DOHH2 (cell line): ENCODE measurements around the gene MSH5.
A peak's percentile ranks its signal among the peaks of the same experiment; 100 is the strongest.

ENCODE experiments used
- H3F3A ChIP-seq: fragments of 200-600 bp; sonication (generic), shearing (Covaris generic); 2 replicates; pipeline ENCODE4 v1.6.0; 2016; ENCODE audit warnings: antibody characterized with exemption, mild to moderate bottlenecking; ENCODE audit not compliant: control insufficient read depth, insufficient read depth
- H3K27ac ChIP-seq: fragments of 200-600 bp; sonication (generic); 2 replicates; pipeline ENCODE4 v1.5.1; 2014; ENCODE audit warnings: low read depth, mild to moderate bottlenecking, low read length, moderate library complexity
- H3K27me3 ChIP-seq: fragments of 200-600 bp; sonication (generic); 2 replicates; pipeline ENCODE4 v1.6.1; 2014; ENCODE audit warnings: mild to moderate bottlenecking, low read length, mixed read lengths; ENCODE audit not compliant: control insufficient read depth
- H3K36me3 ChIP-seq: fragments of 200-600 bp; sonication (generic); 2 replicates; pipeline ENCODE4 v1.6.1; 2014; ENCODE audit warnings: mild to moderate bottlenecking, low read length, moderate library complexity, mixed read lengths; ENCODE audit not compliant: control insufficient read depth
- H3K4me1 ChIP-seq: fragments of 200-600 bp; sonication (generic); 2 replicates; pipeline ENCODE4 v1.6.1; 2014; ENCODE audit warnings: mild to moderate bottlenecking, low read length, mixed read lengths; ENCODE audit not compliant: control insufficient read depth
- H3K4me2 ChIP-seq: fragments of 200-600 bp; sonication (generic); 2 replicates; pipeline ENCODE4 v1.6.0; 2014; ENCODE audit warnings: mild to moderate bottlenecking, low read length, moderate library complexity
- H3K4me3 ChIP-seq: fragments of 200-600 bp; sonication (generic); 2 replicates; pipeline ENCODE4 v1.5.1; 2014; ENCODE audit warnings: mild to moderate bottlenecking, low read length, mixed read lengths
- H3K79me2 ChIP-seq: fragments of 200-600 bp; sonication (generic); 2 replicates; pipeline ENCODE4 v1.6.1; 2014; ENCODE audit warnings: mild to moderate bottlenecking, low read length, mixed read lengths; ENCODE audit not compliant: control insufficient read depth
- H3K9me2 ChIP-seq: fragments of 200-600 bp; sonication (generic); replicated peaks from 2 replicates; pipeline ENCODE4 v1.6.1; 2014; ENCODE audit warnings: mild to moderate bottlenecking, low read length, mixed read lengths; ENCODE audit not compliant: control insufficient read depth
- H3K9me3 ChIP-seq: fragments of 200-600 bp; sonication (generic); 2 replicates; pipeline ENCODE4 v1.6.1; 2014; ENCODE audit warnings: antibody characterized with exemption, low read length, mixed read lengths; ENCODE audit not compliant: control insufficient read depth, insufficient read depth
- H4K20me1 ChIP-seq: fragments of 200-600 bp; sonication (generic); 2 replicates; pipeline ENCODE4 v1.6.0; 2014; ENCODE audit warnings: low read depth, mild to moderate bottlenecking, antibody characterized with exemption, low read length, moderate library complexity; ENCODE audit not compliant: control insufficient read depth, insufficient read depth
- EZH2phosphoT487 ChIP-seq: fragments of 200-600 bp; sonication (generic); IDR thresholded peaks from 2 replicates; pipeline ENCODE4 v1.6.1; 2017; ENCODE audit warnings: borderline replicate concordance, mild to moderate bottlenecking, antibody characterized with exemption, low read length, moderate library complexity, mixed read lengths
- TF ChIP-seq, protein P1 (sequence below): fragments of 200-600 bp; sonication (generic); IDR thresholded peaks from one replicate; pipeline ENCODE4 v1.5.1; 2014; ENCODE audit warnings: antibody characterized with exemption, mild to moderate bottlenecking, low read depth, low read length; ENCODE audit not compliant: poor library complexity, severe bottlenecking

MSH5 gene

GRCh38 chr6:31795616-31796298 is 56.0 kb downstream of the MSH5 start, which contains the start of gene VARS1:
Gene VARS1, minus strand, starts transcription at chr6:31795752. Its CDS starts 535 bp downstream, at chr6:31795217.
- H3K9me3 ChIP-seq: no peaks in the 10 kb centered on the region
- H3K79me2 ChIP-seq: peaks cover 38% of the 10 kb centered on the region
- no peaks in the 10 kb centered on the region for H4K20me1 ChIP-seq
- H3K36me3 ChIP-seq: peaks cover 53% of the 10 kb centered on the region
- H3K27ac ChIP-seq: peak within 1 kb of the TSS; percentile 71
- H3K9me2 ChIP-seq: no peaks in the 10 kb centered on the region
- no peaks in the 10 kb centered on the region for H3K27me3 ChIP-seq
- peaks cover 17% of the 10 kb centered on the region for H3F3A ChIP-seq
- peak within 1 kb of the TSS; percentile 97 for H3K4me3 ChIP-seq
- peaks cover 46% of the 10 kb centered on the region for H3K4me1 ChIP-seq
- peak within 1 kb of the TSS; percentile 89 for H3K4me2 ChIP-seq
- no peak for TF ChIP-seq EZH2phosphoT487
- TF ChIP-seq, protein P1, sequence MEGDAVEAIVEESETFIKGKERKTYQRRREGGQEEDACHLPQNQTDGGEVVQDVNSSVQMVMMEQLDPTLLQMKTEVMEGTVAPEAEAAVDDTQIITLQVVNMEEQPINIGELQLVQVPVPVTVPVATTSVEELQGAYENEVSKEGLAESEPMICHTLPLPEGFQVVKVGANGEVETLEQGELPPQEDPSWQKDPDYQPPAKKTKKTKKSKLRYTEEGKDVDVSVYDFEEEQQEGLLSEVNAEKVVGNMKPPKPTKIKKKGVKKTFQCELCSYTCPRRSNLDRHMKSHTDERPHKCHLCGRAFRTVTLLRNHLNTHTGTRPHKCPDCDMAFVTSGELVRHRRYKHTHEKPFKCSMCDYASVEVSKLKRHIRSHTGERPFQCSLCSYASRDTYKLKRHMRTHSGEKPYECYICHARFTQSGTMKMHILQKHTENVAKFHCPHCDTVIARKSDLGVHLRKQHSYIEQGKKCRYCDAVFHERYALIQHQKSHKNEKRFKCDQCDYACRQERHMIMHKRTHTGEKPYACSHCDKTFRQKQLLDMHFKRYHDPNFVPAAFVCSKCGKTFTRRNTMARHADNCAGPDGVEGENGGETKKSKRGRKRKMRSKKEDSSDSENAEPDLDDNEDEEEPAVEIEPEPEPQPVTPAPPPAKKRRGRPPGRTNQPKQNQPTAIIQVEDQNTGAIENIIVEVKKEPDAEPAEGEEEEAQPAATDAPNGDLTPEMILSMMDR: peak; percentile 68

- H3K36me3 ChIP-seq: peaks cover 52% of the 10 kb centered on the region
- peaks cover 44% of the 10 kb centered on the region for H3K4me1 ChIP-seq
- TF ChIP-seq, protein P1: no peak
- TF ChIP-seq EZH2phosphoT487: no peak
- peaks cover 46% of the 10 kb centered on the region for H3K79me2 ChIP-seq
- peak overlapping the region; percentile 71 for H3K27ac ChIP-seq
- no peaks in the 10 kb centered on the region for H3K27me3 ChIP-seq
- H3K4me2 ChIP-seq: peak overlapping the region; percentile 53
- H4K20me1 ChIP-seq: no peaks in the 10 kb centered on the region
- H3K9me3 ChIP-seq: no peaks in the 10 kb centered on the region
- H3K9me2 ChIP-seq: no peaks in the 10 kb centered on the region
- H3F3A ChIP-seq: peaks cover 17% of the 10 kb centered on the region
- H3K4me3 ChIP-seq: peak overlapping the region; percentile 18; the same call in 1 of the 2 replicates
Observed at GRCh38 chr6:31796993-31797385, 57.2 kb downstream of the MSH5 start.

DNA sequence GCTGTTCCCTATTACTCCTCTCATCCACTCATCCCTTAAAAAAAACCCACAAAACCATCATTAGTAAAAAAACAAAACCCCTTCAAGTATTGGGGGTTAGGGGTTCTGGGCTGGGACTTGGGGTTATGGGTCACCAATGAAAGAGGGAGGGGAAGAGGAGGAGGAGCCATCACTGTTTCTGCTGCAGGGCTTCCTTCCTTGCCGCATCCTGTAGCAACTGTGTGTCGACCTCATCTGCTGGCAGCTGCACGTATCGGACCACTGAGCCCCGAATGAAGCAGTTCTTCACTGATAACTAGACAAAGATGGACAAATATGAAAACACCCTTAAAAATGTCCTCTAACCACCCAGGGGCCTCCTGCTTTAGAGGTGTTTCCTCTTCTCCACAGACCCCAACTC is 57.8 kb downstream of the MSH5 start:
- H3K79me2 ChIP-seq: peaks cover 44% of the 10 kb centered on the region
- H3K27ac ChIP-seq: peak overlapping the region; percentile 71
- H3K4me1 ChIP-seq: peaks cover 44% of the 10 kb centered on the region
- no peaks in the 10 kb centered on the region for H4K20me1 ChIP-seq
- peaks cover 46% of the 10 kb centered on the region for H3K36me3 ChIP-seq
- no peaks in the 10 kb centered on the region for H3K9me2 ChIP-seq
- TF ChIP-seq, protein P1: no peak
- TF ChIP-seq EZH2phosphoT487: no peak
- peak overlapping the region; percentile 18 for H3K4me3 ChIP-seq
- H3K9me3 ChIP-seq: no peaks in the 10 kb centered on the region
- H3K4me2 ChIP-seq: peak overlapping the region; percentile 53
- no peaks in the 10 kb centered on the region for H3K27me3 ChIP-seq
- peaks cover 17% of the 10 kb centered on the region for H3F3A ChIP-seq
